ENCODE results near the gene SRGAP1. TPM values are rescaled to one million over a fixed set of nuclear protein-coding genes. Genes with fewer than 3 reads are reported as not detected.
A peak's percentile ranks its signal among the peaks of the same experiment; 100 is the strongest.

The SRGAP1 gene
- total RNA-seq, 3 donors from 2014 or later: 12.2 to 23.9 (median 15.9) TPM

- intact Hi-C loops (cut with DNase I, micrococcal nuclease): no loop called here
- H3K36me3 ChIP-seq (ENCODE audit: low read depth): no peaks in the 10 kb centered on the region
- no peak overlapping the region for H3K4me3 ChIP-seq
- DNase-seq (no peak), ATAC-seq (peak; percentile 17)
- TF ChIP-seq CTCF (IDR thresholded peaks at IDR 0.05): no peak
- H3K9me3 ChIP-seq: no peaks in the 10 kb centered on the region
- no peaks in the 10 kb centered on the region for H3K4me1 ChIP-seq (ENCODE audit: low read depth)
Observed at GRCh38 chr12:64103825-64104740, 259.6 kb downstream of the SRGAP1 start.

- H3K36me3 ChIP-seq (ENCODE audit: low read depth): no peaks in the 10 kb centered on the region
- TF ChIP-seq CTCF (IDR thresholded peaks at IDR 0.05): no peak
- intact Hi-C loops (cut with DNase I, micrococcal nuclease): no loop called here
- H3K4me1 ChIP-seq (ENCODE audit: low read depth): no peaks in the 10 kb centered on the region
- H3K9me3 ChIP-seq: no peaks in the 10 kb centered on the region
- DNase-seq (no peak), ATAC-seq (no peak)
- H3K4me3 ChIP-seq: no peak overlapping the region
Observed at GRCh38 chr12:64105026-64105425, 260.5 kb downstream of the SRGAP1 start.

- TF ChIP-seq CTCF (IDR thresholded peaks at IDR 0.05): no peak
- no peaks in the 10 kb centered on the region for H3K9me3 ChIP-seq
- H3K36me3 ChIP-seq (ENCODE audit: low read depth): no peaks in the 10 kb centered on the region
- no peak overlapping the region for H3K4me3 ChIP-seq
- no peak for DNase-seq
- no peak for ATAC-seq
- intact Hi-C loops (cut with DNase I, micrococcal nuclease): no loop called here
- no peaks in the 10 kb centered on the region for H3K4me1 ChIP-seq (ENCODE audit: low read depth)
Observed at GRCh38 chr12:64107776-64108175, 263.3 kb downstream of the SRGAP1 start.

- H3K4me3 ChIP-seq: no peak overlapping the region
- no peak for ATAC-seq
- intact Hi-C loops (cut with DNase I, micrococcal nuclease): no loop called here
Observed at GRCh38 chr12:64109706-64110105, 265.2 kb downstream of the SRGAP1 start.

GRCh38 chr12:64110864-64111263 is 266.4 kb downstream of the SRGAP1 start:
- H3K36me3 ChIP-seq (ENCODE audit: low read depth): no peaks in the 10 kb centered on the region
- H3K9me3 ChIP-seq: no peaks in the 10 kb centered on the region
- no peak for TF ChIP-seq CTCF (IDR thresholded peaks at IDR 0.05)
- DNase-seq (no peak), ATAC-seq (no peak)
- H3K4me3 ChIP-seq: no peak overlapping the region
- intact Hi-C loops (cut with DNase I, micrococcal nuclease): no loop called here
- H3K4me1 ChIP-seq (ENCODE audit: low read depth): no peaks in the 10 kb centered on the region

More at GRCh38 chr12:64109706-64110105, 265.2 kb downstream of the SRGAP1 start:
- Histone ChIP-seq H3K36me3 (ENCODE audit: low read depth) (no peaks in the 10 kb centered on the region), H3K4me1 (ENCODE audit: low read depth) (no peaks in the 10 kb centered on the region), H3K9me3 (no peaks in the 10 kb centered on the region)
- no peak for DNase-seq
- no peak for TF ChIP-seq CTCF (IDR thresholded peaks at IDR 0.05)

Data from mucosa of descending colon (tissue), 3 donors.